GM19328 (cell line): ENCODE data around the gene URB1.

Source experiments
- ATAC-seq: cut with Tn5 transposase; IDR thresholded peaks from one replicate; pipeline ENCODE4 v1.9.1; 2021; ENCODE audit warnings: mild to moderate bottlenecking, moderate library complexity; ENCODE audit not compliant: unreplicated experiment

The URB1 gene

DNA sequence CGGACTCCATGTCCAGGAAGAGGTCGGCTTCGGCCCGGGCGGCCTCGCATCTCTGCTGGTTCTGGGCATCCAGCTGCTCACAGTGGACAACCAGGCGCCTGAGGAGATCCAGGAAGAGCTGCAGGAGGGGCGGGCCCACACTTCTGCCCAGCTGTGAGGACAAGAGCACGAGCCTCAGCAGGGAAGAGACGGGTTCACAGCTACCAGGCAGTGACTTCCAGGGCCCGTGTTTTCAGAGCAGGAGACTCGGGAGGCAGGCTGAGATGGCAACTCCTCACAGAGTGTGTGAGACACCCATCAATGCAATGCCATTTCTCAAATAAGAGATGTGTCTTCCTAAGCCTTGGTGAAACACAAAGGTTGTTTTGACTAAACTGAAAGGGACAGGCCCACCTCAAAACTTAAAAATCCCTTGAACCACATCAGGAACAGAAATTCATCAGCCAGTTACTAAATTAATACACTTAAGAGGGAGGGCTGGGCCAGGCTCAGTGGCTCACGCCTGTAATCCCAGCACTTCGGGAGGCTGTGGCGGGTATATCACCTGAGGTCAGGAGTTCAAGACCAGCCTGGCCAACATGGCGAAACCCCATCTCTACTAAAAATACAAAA lies 43.4 kb downstream of the URB1 start:
- no peak for ATAC-seq

DNA sequence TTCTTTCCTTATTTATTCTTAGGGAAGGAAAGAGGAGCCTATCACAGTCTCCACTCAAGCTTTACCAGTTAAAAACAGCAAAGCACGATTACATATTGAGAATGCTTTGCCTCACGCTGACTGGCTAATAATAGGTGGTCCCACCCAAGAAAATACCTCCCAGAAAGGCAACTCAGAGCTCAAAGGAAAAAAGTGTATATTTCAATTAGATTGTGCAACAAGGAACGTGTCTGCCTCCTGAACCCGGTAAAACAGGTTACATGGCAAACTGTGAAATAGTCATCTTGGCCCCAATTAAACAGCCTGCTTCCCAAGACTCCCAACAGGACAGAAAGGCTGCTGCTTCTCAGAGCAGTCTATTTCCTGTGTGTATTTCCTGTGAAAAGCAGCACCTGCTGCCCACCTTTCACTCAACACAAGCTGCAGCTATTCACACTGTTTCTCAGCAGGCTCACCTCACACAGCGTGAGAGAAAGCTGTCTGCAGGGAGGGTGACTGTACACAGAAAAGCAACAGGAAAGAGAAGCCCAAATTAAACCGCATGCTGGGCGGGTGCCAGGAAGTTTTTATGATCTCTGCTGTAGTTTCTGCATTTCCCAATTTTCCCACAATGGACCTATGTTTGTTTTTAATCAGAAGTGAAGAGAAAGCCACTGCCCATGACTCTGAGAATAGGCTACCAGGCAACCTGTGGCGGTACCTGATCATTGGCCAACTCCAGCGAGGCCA lies 44.0 kb downstream of the URB1 start:
- ATAC-seq, result no peak

DNA sequence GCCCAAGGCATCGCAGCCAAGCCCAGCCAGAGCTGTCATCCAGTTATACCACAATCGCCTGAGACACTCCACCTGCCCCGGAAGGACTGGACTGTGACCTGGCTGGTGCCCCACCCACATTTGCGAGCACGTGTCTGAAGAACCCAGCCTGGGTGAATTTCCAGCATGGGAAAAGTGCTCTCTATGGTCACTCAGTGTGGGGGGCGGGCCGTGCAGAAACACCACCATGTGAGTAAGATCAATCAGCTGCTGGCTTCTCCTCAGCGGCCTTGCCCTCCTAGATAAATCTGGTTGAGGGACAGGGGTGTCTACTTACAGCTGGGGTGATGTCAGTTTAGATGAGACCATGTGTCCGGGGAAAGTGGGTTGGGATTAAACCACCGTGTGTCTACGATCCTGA lies 44.8 kb downstream of the URB1 start:
- no peak for ATAC-seq

DNA sequence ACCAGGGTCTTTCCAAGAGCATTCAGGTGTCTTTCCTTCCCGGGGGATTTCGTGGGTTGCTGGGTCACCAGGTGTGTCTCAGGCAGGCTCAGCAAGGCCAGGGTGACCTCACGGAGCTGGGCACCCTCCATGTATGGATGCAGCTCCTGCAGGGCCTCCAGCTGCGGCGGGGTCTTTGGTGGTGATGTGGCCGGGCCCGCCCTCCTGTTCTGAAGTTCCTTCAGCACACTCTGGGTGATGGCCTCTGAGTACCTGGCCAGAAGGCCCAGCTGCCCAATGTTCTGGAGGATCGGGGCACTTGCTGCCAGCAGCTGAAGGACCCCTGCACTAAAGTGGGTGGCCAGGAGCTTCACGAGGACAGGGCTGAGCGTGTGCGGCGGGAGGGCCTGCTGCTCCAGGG lies 45.5 kb downstream of the URB1 start:
- ATAC-seq, result no peak

DNA sequence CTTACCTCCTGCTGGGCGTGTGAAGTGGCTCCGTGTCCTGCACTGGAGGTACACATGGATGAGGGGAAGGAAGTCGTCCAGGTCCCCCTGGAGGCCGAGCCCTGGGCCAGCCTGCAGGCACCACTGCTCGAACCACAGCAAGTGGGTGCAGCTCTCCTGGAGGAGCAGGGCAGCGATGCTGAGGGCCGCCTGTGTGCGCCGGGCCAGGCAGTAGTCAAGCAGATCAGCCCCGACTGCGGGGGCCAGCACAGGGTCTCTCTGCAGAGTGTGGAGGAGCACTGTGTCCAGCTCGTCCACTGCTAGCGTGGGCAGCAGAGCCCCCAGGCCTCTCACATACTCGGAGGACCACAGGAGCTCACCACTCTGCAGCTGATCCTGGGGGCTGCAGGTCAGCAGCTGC lies 45.9 kb downstream of the URB1 start:
- no peak for ATAC-seq

DNA sequence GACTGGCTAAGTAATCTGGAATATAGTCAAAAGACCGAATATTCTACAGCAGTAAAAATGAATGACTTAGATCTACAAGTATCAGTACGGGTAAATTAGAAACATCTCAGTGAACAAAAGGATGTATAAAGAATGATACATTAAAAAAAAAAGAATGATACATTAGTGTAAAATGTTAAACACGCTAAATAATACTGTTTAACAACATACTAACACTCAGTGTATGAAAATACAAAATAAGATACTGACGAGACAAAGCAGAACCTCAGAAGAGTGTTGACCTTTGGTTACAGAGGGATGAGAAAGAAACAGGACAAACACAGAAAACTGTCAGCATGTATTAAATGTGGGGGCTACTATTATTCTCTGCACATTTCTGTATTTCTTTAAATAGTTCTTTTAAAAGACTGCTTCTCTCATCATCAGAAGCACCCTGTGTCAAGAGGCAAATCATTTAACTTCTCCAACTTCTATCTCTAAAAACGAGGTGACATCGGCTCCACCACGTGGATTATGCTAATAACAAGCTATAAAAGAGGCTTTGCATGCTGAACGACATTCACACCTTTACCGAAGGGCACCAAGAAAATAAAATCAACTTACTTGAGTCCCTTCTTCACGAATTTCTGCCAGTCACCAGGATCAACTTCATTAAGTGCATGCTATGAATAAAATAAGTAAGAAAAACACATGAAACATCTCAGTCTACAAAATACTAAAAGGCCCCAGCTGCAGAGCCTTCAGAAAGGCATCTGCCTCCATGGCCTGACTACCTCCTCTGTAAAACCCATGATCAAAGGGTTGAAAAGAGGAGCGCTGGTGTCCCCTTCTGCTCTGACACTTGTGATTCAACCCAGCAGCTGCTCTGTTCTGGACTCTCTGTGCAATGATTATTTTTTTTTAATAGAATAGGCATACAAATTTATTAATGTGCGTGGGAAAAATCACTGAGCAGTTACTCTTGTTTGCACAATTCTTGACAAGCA lies 51.7 kb downstream of the URB1 start:
- no peak for ATAC-seq

DNA sequence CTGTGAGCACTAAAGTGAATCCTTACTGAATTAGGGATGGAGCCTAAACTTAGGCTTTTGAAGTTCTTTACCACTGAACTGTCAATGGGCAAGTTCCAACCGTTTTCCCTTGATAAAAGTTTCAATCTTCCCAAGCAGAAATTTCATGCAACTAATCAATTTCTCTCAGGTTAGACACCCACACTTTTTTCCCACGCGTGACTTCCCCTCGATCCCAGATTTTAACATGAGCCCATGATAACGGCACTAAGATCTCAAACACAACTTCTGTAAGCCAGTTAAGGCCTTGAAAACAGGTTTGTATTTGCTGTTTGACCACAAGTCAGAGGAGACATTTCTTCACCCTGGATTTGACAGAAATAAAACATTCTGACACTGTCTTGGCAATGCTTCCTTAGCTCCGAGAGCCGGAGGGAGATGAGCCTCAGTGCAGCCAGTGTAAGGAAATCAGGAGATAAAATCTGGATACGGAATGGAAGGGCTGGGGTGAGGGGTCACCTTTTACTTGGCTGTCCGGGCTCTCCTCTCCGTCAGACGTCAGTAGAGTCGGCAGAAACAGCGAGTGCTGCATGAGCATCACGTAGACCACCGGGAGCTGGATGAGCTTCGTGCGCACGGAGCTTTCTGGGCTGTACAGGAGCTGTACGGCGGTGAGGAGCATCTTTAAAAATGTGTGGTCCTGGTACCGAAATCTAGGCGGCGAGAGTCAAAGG lies 54.4 kb downstream of the URB1 start:
- no peak for ATAC-seq

DNA sequence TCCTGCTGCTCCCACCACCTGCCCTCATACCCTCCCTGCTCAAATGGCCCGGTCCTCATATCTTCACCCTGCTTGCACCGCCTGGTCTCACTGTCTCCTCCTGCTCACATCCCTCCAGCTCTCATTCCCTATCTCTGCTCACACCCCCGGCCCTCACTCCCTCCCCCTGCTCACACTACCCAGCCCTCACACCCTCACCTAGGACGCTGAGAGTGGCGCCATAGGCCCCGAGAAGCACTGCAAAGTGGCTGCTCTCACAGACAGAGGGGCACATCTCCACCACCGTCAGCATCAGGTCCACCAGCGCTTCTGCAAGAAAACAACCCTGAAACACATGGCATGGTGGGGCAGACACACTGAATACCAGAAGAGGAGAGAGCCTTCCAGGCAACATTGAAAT lies 55.6 kb downstream of the URB1 start:
- no peak for ATAC-seq

DNA sequence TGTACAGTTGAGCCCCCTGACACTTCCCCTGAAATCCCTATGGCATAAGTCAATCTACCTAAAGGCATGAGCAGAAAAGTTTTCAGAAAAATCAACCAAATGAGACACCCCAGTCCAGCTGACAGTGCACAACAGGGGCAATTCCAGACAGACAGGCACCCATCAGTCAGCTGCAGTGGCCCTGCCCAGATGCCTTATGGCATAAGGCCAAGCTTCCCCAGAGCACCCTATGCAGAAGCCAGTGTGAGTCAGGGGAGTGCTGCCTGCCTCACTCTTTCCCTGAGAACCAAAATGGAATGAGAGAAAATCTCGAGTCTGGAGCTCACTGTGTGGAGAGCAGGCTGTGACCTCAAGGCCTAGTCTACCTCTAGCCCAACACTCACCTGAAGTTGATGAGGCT lies 56.1 kb downstream of the URB1 start:
- no peak for ATAC-seq

DNA sequence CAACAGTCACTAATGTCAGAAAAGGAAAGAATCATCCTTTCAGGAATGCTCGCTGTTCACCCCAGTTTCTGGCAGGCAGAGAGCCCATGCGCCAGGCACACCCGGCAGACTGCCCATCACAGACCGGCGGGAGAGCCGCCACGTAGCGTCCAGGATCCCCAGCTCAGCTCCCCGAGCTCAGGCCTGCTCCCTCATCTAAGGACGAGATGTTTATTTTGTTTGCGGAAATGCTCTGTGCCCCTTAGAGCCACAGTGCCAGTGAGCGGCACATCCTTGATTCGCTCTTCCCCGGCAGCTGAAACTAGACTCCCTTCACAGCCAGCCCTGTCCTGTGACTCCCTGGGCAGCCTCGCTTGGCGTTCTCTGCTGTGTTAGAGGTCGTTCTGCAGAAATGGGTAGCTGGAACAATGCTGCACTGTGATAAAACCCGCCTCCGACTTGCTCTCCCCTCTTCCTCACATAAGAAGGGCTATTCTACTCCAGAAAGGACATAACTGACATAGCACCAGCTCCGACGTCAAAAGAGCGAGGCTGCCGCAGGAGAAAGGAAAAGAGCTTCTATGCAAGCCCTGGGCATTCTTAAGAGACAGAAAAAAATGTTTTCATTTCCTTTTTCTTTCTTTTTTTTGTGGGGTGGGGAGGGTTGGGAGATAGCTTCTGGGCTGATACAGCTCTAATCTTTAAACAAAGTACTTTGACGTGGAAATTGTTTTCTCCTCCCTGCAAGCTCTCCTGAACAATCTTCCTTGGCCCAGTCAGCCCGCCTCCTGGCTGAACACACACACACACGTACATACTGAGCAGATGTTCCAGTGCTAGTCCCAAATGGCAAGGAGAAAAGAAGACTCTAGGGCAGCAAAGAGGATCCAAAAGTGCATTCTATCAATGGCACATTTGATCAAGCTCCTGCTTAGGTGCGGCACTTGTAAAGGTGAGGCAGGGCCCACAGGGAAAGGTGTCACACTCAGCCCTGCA lies 56.9 kb downstream of the URB1 start:
- ATAC-seq, result no peak

DNA sequence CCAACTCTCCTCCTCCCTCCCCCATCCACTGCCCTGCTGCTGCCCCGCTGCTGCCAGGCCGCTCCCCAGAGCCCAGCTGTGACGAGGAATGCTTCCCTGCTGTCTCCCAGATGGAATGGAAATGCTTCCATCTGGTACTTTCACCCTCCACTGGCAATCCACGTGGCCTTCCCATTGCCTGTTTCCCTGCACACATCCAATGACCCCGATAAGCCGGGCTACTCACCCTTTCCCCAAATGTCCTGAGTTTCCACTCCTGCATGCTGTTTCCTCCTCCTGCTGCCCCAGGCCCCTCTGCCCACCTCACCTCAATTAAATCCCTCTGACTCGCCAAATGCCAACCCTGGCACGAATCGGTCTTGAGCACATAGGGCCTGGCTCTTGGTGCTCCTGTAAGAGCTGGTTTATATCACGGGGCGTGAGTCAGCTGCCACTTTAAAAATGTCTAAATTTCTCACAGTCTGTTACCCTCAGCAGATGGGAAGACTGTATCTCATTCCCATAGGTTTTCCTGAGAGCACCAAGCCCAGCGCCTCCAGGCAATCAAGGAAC lies 57.8 kb downstream of the URB1 start:
- no peak for ATAC-seq

DNA sequence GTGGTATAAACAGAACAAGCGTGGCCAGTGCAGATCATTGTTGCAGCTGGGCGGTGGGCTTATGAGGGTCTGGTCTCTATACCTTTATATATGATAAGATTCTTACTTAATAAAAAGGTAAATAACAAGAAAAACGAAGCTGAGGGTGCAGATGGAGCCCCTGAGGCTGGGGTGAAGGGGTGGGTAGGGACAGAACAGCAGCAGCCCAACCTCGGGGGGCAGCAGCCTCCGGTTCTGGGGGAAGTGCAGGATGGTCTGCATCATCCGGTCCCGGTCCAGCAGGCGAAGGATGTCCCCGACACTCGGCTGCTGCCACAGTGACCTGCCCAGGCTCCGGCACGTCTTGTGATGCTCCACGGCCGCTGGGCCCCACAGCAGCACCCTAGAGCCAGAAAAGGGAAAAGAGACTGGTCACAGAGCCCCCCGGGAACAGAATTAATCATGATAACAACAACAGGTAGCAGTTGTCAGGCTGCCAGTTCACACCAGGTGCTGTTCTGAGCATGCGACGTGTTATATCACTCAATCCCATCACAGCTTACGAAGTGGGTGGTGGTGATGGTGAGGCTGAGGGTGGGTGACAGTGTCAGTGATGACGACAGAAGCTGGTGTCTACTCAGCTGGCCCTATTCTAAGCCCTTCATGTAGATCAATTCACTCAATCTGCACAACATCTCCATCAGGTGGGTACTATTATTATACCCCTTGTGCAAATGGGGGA lies 58.7 kb downstream of the URB1 start:
- no peak for ATAC-seq

DNA sequence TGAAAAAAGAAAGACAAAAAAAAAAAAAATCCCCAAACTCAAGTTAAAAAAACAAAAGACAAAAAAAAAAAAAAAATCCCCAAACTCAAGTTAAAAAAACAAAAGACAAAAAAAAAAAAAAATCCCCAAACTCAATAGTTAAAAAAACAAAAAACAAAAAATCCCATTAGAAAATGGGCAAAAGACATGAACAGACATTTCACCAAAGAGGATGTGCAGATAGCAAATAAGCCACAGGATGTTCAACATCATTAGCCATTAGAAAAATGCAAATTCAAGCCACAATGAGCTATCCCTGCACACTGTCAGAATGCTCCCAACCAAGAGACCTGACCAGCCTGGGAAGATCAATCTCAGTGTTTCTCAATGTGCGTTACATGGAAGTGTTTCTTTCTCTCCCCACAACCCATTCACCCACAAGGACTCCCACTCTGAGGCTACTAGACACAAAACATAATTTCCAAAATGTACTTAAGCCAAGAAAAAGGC lies 60.3 kb downstream of the URB1 start:
- no peak for ATAC-seq

DNA sequence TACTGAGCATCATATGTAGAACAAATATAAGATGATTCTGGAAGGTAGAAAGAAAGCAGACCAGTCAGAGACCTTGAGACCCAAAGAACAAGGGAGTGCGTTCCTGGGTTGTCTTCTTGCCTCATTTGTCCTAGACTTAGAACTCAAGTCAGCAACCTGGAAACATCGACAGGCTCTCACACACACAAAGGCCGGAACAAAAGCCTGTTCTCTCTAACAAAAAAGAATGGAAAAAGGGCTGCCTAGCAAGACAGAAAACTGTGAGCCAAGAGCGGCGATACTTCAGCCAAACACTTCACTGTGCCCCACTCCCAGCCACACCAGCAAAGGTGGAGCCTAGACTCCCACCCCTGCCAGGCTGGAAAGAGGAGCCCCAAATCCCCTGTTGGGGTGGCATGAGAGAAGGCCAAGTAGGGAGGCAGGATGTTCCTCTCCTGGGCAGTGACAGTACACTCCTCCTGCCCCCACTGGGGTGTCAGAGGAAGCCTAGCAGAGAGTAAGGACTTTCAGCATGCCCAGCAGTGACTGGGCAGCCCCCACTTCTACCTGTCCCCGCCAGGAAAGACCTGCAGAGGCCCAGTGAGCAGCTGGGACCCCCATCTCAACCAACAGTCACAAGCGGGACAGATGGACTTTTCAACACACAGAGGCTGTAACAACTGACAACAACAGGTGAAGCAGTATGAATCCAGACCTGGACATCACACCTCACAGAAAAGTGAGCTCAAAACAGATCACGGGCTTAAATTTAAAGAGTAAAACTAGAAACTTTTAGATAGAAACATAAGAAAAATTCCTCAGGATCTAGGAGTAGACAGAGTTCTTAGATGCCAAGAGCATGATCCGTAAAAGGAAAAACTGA lies 61.1 kb downstream of the URB1 start:
- no peak for ATAC-seq

DNA sequence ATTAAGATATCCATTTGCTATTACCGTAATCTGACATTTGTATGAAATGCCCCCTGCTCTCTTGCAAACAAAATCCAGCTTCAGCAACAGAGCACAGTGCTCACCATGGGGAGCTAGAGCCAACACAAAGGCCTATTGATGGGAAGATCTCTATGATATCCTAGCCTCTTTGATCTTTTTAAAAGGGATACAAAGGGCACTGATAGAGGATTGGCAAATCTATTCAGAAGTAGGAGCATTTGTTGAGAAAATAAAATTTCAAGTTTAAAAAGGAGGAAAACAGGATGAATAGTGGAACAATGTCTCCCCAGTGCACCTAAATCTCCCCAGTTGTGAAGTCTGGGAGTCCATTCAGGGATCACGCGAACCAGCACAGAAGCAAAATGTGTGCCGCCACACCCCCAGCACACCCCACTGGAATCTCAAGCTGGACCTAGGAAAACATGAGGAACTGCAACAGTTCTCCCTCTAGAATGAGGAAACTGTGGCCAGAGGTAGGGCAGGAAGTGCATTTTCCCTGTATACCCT lies 62.0 kb downstream of the URB1 start:
- ATAC-seq, result no peak

DNA sequence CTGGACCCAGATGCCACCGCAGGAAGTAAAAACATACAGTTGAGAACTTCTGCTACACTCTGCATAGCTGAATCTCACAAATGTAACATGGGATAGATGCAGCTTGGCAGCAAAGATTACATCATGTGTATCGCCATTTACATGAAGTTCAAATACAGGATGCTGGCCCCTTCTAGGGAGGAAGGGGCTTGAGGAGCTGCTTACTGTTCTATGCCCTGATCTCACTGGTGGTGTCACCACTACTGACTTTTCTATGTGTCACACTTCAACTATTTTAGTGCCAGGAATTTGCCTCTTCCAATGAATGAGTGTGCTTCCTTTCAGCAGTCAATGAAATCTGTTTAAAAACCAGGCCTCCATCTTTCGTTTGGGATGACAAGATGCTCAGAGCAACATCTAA lies 63.0 kb downstream of the URB1 start:
- ATAC-seq, result no peak

DNA sequence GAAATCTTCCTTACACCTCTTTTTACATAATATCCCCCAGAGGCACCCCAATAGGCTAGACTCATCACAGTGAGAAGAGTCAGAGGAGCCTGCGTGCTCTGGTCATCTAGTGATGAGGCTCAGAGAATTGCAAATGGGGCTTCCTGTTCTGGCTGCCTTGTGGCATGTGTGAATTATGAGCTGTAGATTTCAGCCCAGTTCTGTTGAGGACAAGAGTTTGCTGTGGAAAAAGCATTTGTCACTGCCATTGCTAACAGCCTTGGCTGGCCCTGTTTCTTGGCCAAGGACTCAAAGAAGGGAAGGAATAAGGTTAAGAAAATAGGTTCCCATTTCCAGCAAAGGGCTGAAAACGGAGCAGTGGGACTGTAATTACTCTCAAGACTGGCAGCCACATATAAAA lies 63.5 kb downstream of the URB1 start:
- ATAC-seq, result no peak

DNA sequence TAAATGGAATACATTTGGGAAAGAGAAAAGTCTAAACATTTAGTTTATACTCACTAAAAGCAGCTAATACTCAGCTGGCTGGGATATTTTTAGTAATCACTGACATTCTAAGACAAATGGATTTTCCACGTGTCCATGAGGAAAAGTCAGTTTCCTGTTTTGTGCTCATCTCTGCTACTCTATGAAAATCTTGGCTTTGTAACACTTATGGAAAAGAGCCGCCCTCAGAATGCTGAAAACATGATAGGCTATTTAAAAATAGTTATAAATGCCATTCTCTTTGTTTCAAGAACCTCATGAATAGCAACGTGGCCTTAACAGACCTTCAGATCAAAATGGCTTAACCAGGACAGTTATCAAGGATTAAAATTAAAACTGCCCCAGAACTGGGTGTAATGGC lies 64.2 kb downstream of the URB1 start:
- ATAC-seq, result no peak
